Esophagus muscularis mucosa (tissue), 3 donors: ENCODE measurements around the gene LMBRD2.

Source experiments
- CTCF ChIP-seq, 3 experiments: fragments of 200-600 bp in 2 of 3; fragments of 450-650 bp in 1 of 3; sonication (generic) in 2 of 3; IDR thresholded peaks; one replicate each; pipeline ENCODE4 v1.5.1; 2017 to 2019; ENCODE audit warnings: antibody characterized with exemption in 3 of 3, mild to moderate bottlenecking in 2 of 3, moderate library complexity in 1 of 3
- EP300 ChIP-seq: sonication (generic); formaldehyde crosslinking; IDR thresholded peaks from one replicate; pipeline ENCODE4 v1.6.1; 2017; ENCODE audit warnings: antibody characterized with exemption

- no peak for TF ChIP-seq CTCF (IDR thresholded peaks at IDR 0.05)
- no peak for TF ChIP-seq EP300
These were observed 92.9 kb downstream of the LMBRD2 start for GRCh38 chr5:36058776-36059175.
